GM23338 (cell line): ENCODE results near the gene FAHD1. TPM values are rescaled to one million over a fixed set of nuclear protein-coding genes. Genes with fewer than 3 reads are reported as not detected.

Source experiments
- ATAC-seq: fragments of 200-7000 bp; cut with Tn5 transposase; 3 replicates; pipeline ENCODE4 v1.9.1; 2020
- DNase-seq: peaks from one replicate; pipeline ENCODE4 v3.0.0-alpha.2; 2015; ENCODE audit warnings: low spot score
- H2AFZ ChIP-seq: fragments of 200-600 bp; sonication (generic); 2 replicates; pipeline ENCODE4 v1.8.0; 2016; ENCODE audit warnings: antibody characterized with exemption, mild to moderate bottlenecking, moderate library complexity
- H3F3A ChIP-seq: fragments of 200-600 bp; sonication (generic); replicated peaks from 2 replicates; pipeline ENCODE4 v1.8.0; 2017; ENCODE audit warnings: antibody characterized with exemption, mixed run types, low read depth
- H3K27ac ChIP-seq: fragments of 200-600 bp; sonication (generic); 2 replicates; pipeline ENCODE4 v1.6.1; 2016; ENCODE audit warnings: low read depth
- H3K27me3 ChIP-seq: fragments of 200-600 bp; sonication (generic); 2 replicates; pipeline ENCODE4 v1.8.0; 2016; ENCODE audit warnings: mild to moderate bottlenecking, mixed run types, moderate library complexity; ENCODE audit not compliant: insufficient read depth
- H3K36me3 ChIP-seq: fragments of 200-600 bp; sonication (generic); 2 replicates; pipeline ENCODE4 v1.8.0; 2016; ENCODE audit warnings: mild to moderate bottlenecking; ENCODE audit not compliant: insufficient read depth
- H3K4me1 ChIP-seq: fragments of 200-600 bp; sonication (generic); 2 replicates; pipeline ENCODE4 v1.8.0; 2016; ENCODE audit warnings: mild to moderate bottlenecking, moderate library complexity; ENCODE audit not compliant: insufficient read depth
- H3K4me2 ChIP-seq: fragments of 200-600 bp; sonication (generic); 2 replicates; pipeline ENCODE4 v1.7.1; 2017; ENCODE audit warnings: mixed run types
- H3K4me3 ChIP-seq: fragments of 200-600 bp; sonication (generic); 2 replicates; pipeline ENCODE4 v1.6.1; 2016; ENCODE audit warnings: mixed run types
- H3K79me2 ChIP-seq: fragments of 200-600 bp; sonication (generic); replicated peaks from 2 replicates; pipeline ENCODE4 v1.8.0; 2017; ENCODE audit warnings: mild to moderate bottlenecking; ENCODE audit not compliant: insufficient read depth
- H3K9me2 ChIP-seq: fragments of 200-600 bp; sonication (generic); 2 replicates; pipeline ENCODE4 v1.8.0; 2017; ENCODE audit not compliant: insufficient read depth
- H4K20me1 ChIP-seq: fragments of 200-600 bp; sonication (generic); replicated peaks from 2 replicates; pipeline ENCODE4 v1.8.0; 2017; ENCODE audit warnings: mild to moderate bottlenecking; ENCODE audit not compliant: insufficient read depth
- H3K27ac Mint-ChIP-seq: 2 replicates; pipeline ENCODE4 v1.8.0; 2020; ENCODE audit warnings: inconsistent platforms, mild to moderate bottlenecking, moderate library complexity, mixed read lengths
- H3K27me3 Mint-ChIP-seq: 3 replicates; pipeline ENCODE4 v1.8.0; 2022; ENCODE audit warnings: low read depth, mild to moderate bottlenecking, moderate library complexity, mixed read lengths, inconsistent platforms; ENCODE audit not compliant: insufficient read depth, poor library complexity
- H3K36me3 Mint-ChIP-seq: 3 replicates; pipeline ENCODE4 v1.8.0; 2021; ENCODE audit warnings: low read depth, mild to moderate bottlenecking, inconsistent platforms, moderate library complexity, mixed read lengths
- H3K4me1 Mint-ChIP-seq: 3 replicates; pipeline ENCODE4 v1.8.0; 2020; ENCODE audit warnings: mild to moderate bottlenecking, inconsistent platforms, mixed read lengths
- H3K4me3 Mint-ChIP-seq: 3 replicates; pipeline ENCODE4 v1.8.0; 2021; ENCODE audit warnings: moderate library complexity, mild to moderate bottlenecking, inconsistent platforms, mixed read lengths
- H3K9me3 Mint-ChIP-seq: 3 replicates; pipeline ENCODE4 v1.8.0; 2020; ENCODE audit warnings: moderate library complexity, mild to moderate bottlenecking, inconsistent platforms, mixed read lengths
- CTCF ChIP-seq, 2 experiments: fragments of 200-600 bp in 1 of 2; sonication (generic) in 1 of 2; conservative IDR thresholded peaks; 2 replicates each; pipeline versions ENCODE4 v1.5.1 to v1.6.1; 2016 to 2017; ENCODE audit warnings: antibody characterized with exemption in 2 of 2, low read depth in 2 of 2, mild to moderate bottlenecking in 2 of 2, moderate library complexity in 1 of 2
- EZH2 ChIP-seq: fragments of 200-600 bp; sonication (generic); IDR thresholded peaks from one replicate; pipeline ENCODE4 v1.8.0; 2017; ENCODE audit warnings: antibody characterized with exemption, mild to moderate bottlenecking, low read depth; ENCODE audit not compliant: unreplicated experiment
- EZH2phosphoT487 ChIP-seq: fragments of 200-600 bp; sonication (generic); IDR thresholded peaks from one replicate; pipeline ENCODE4 v1.8.1; 2018; ENCODE audit warnings: antibody characterized with exemption; ENCODE audit not compliant: unreplicated experiment
- JUNB ChIP-seq: IDR thresholded peaks from one replicate; pipeline ENCODE4 v1.6.1; 2016; ENCODE audit warnings: antibody characterized with exemption; ENCODE audit not compliant: unreplicated experiment
- NANOG ChIP-seq: IDR thresholded peaks from 2 replicates; pipeline ENCODE4 v1.6.1; 2016; ENCODE audit warnings: antibody characterized with exemption, borderline replicate concordance
- POLR2AphosphoS5 ChIP-seq: IDR thresholded peaks from 2 replicates; pipeline ENCODE4 v1.6.1; 2016; ENCODE audit warnings: antibody characterized with exemption, low read depth
- REST ChIP-seq: IDR thresholded peaks from one replicate; pipeline ENCODE4 v1.6.1; 2018; ENCODE audit warnings: antibody characterized with exemption; ENCODE audit not compliant: unreplicated experiment
- ZNF114 ChIP-seq: fragments of 250-450 bp; sonication (Bioruptor Pico); IDR thresholded peaks from 2 replicates; pipeline ENCODE4 v1.5.0; 2020; ENCODE audit warnings: mild to moderate bottlenecking, moderate library complexity
- ZNF331 ChIP-seq: fragments of 250-450 bp; sonication (Bioruptor Pico); IDR thresholded peaks from 2 replicates; pipeline ENCODE4 v1.5.0; 2020; ENCODE audit warnings: low read depth, mild to moderate bottlenecking, moderate library complexity
- polyA plus RNA-seq: library from polyadenylated mRNA; unstranded; fragments of >200 nt; fragmentation: Nextera tagmentation; extraction: Ambion mirVana; gene quantifications from 2 replicates; pipeline ENCODE4 v1.2.1, GENCODE V29; 2016
- total RNA-seq: library from RNA; depleted of rRNA; stranded (reverse); fragments of >200 nt; shearing (Covaris generic); gene quantifications from 2 replicates; pipeline ENCODE4 v1.2.3, GENCODE V29; 2014

Gene FAHD1
- total and polyA plus RNA-seq, 2 experiments from 2014 or later = 21.0 to 23.9 TPM

- no peak overlapping the region for H3K4me2 ChIP-seq
- peaks cover 25% of the 10 kb centered on the region for H3K79me2 ChIP-seq
- no peak overlapping the region for H3K27ac Mint-ChIP-seq
- ATAC-seq (no peak), DNase-seq (no peak)
- TF ChIP-seq ZNF114 (CRISPR knock-in tag) = no peak
- no peak for TF ChIP-seq POLR2AphosphoS5
- no peak for TF ChIP-seq EZH2phosphoT487
- no peak for TF ChIP-seq REST
- no peak for TF ChIP-seq ZNF331 (CRISPR knock-in tag)
- TF ChIP-seq NANOG = no peak
- TF ChIP-seq CTCF (conservative IDR thresholded peaks at IDR 0.05; ENCODE audit: low read depth in 2 of 2) = no peak
- TF ChIP-seq JUNB = no peak
- TF ChIP-seq EZH2 = no peak
- H4K20me1 ChIP-seq = no peaks in the 10 kb centered on the region; the same call in 1 of the 2 replicates
- no peak overlapping the region for H3K27ac ChIP-seq
- peaks cover 25% of the 10 kb centered on the region for H3K27me3 Mint-ChIP-seq
- peaks cover 3% of the 10 kb centered on the region; the same call in 2 of the 3 replicates for H3K9me3 Mint-ChIP-seq
- peaks cover 2% of the 10 kb centered on the region; the same call in 1 of the 3 replicates for H3K36me3 Mint-ChIP-seq
- H3K4me3 ChIP-seq = no peak overlapping the region
- H3K4me3 Mint-ChIP-seq = no peak overlapping the region
- H3K27me3 ChIP-seq = no peaks in the 10 kb centered on the region
- H2AFZ ChIP-seq = no peak overlapping the region
- H3K4me1 ChIP-seq = peaks cover 17% of the 10 kb centered on the region
- H3K4me1 Mint-ChIP-seq = peaks cover 9% of the 10 kb centered on the region
- no peaks in the 10 kb centered on the region for H3K36me3 ChIP-seq
- no peaks in the 10 kb centered on the region for H3K9me2 ChIP-seq
- H3F3A ChIP-seq = 0 out of 2 replicates have a peak, but pooled peaks cover 6% of the 10 kb centered on the region
Measured at GRCh38 chr16:1830213-1830612, 3.2 kb downstream of the FAHD1 start.
